HG03060 (cell line): ENCODE data around the gene CCDC91.
"Not testable (repeated sequence)": the region's sequence is repeated elsewhere in the genome, so short reads cannot be mapped to it uniquely, and the experiment has no call there.

Experiments used
- ATAC-seq: cut with Tn5 transposase; IDR thresholded peaks from one replicate; pipeline ENCODE4 v1.9.1; 2021; ENCODE audit warnings: low read depth, moderate number of reproducible peaks; ENCODE audit not compliant: unreplicated experiment

Gene CCDC91

DNA sequence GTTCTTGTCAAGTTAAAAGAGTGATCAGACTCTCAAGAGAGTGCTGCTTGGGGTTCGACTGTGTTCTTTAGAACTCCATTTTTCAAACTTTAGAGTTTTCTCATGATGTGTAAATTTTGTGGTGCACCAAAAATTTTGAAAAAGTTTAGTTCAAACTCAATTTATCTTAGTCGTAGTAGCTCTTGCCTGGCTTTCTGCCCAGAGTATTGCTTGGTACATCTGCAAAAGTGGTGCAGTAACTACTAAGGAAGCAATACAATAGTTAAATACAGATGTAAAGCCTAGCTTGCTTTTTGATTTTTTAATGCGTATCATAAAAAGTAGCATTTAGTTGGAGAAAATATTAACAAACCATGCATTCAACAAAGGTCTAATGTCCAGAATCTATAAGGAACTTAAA, 9.5 kb upstream of the CCDC91 start:
- ATAC-seq, result no peak

DNA sequence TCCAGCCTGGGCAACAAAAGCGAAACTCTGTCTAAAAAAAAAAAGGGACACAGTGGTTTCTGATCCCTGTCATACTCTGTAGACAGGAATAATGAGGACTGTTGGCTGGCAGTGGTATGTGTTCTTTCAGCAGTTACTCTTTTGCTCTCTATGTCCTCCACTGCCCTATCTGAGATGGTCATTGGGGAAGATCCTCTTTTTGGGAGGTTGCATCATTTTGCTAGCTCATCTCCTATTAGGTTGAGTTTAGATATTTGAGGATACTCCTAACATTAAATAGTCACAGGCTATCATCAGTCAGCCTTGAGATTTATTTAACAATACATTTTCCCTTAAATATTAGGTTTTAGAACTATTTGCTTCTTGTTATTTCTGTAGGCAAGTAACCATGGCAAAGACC, 5.9 kb upstream of the CCDC91 start:
- ATAC-seq, result no peak

GRCh38 chr12:28186500-28186899, 3.8 kb upstream of the CCDC91 start:
- no peak for ATAC-seq

DNA sequence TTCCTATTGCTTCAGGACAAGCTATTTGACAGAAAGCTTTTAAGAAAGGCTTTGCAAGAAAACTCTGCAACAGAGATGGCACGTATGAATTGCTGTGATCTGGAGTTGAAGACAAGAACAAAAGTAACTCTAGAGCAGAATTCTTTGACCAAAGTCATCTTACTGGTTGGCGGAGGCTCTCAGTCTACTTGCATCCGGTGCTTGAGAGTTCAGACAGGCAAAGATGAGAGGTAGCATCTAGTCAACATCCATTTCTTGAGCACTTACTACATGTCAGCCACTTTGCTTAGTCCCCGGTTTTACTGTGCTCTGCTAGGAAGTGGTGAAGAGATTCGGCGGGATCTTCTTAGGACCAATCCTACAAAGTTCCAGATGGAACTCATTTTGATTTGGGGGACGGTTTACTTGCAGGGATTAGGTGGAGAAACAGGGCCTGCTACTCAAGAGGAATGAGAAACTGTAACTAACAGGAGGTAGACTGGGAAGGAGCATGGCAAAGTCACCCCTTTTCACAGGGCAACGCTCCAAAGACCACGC, 404 bp upstream of the CCDC91 start:
- ATAC-seq, result no peak

GRCh38 chr12:28191051-28192048, 1.1 kb downstream of the CCDC91 start:
- ATAC-seq, result peak; percentile 0

DNA sequence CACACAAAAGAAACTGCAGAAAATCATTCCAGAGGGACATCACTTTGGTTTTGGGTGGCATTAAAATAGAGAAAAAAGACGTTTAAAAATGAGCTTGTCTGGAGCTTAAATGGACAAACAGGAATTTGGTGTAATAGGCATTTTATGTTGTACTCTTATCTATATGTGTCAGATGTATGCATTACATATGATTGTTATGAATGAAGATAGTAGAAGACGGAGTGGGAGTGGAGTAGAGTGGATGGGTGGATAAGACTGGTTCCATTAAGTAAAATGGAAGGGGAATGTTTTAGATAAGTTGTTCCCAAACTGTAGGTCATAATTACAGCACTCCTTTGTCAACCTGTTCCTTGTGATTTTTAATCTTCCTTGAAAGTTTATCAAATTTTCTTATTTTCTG, 1.9 kb downstream of the CCDC91 start:
- no peak for ATAC-seq

- not testable (repeated sequence) for ATAC-seq
These were observed 4.4 kb downstream of the CCDC91 start for GRCh38 chr12:28194621-28195020.

- ATAC-seq, result not testable (repeated sequence)
These were observed 10.9 kb downstream of the CCDC91 start for GRCh38 chr12:28201136-28201535.

DNA sequence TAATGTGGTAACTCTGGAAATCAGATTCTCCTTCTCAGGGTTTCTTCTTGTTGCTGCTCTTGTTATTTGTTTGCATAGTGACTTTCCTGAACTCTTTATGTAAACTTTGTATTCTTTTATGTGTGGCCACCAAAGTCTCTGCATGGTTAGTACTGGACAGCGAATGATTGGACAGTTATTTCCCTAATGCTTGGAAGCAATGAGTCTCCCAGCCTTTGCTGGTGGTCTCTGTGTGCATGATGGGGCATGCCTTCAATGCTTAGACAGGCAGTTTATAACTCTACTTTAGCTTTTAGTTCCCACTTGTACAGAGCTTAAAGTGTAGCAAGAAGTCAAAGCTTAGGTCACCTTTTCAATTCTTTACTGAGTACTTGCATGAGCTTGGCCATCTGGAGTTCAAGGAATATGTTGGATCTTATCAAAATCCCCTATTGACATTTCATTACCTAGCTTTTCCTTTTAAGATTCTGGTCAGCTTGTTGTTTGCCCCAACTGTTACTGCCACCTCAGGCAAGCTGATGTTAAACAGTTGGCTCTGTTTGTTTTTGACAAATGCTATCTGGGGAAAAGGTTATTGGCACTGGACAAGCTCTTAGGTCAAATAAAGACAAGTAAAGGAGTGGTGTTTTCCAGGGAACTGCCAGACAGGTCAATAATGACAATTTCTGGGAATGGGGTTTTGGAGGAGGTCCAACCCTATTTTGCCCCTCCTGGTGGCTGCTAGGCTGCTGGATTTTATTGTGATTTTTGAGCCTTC, 12.3 kb downstream of the CCDC91 start:
- ATAC-seq, result no peak

DNA sequence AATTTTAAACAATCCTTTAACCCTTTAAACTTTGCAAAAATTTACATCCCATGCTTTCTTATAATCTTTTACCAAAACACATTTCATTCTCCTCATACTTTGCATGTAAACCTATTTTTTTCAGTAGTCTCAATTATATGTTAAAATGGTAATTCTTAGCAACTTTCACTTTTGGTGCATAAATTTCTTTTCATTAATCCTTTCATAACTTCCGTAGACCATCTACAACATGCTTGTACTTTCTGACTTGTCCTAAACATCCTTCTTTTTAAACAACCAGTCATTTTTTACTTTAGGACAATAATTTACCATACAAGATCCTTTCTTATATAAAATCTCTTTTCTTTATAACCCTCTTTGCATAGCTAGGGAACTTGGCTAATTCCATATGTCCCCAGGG, 19.5 kb downstream of the CCDC91 start:
- no peak for ATAC-seq

- ATAC-seq, result no peak
These were observed 21.9 kb downstream of the CCDC91 start for GRCh38 chr12:28212182-28212581.

- no peak for ATAC-seq
These were observed 24.8 kb downstream of the CCDC91 start for GRCh38 chr12:28215021-28215420.

DNA sequence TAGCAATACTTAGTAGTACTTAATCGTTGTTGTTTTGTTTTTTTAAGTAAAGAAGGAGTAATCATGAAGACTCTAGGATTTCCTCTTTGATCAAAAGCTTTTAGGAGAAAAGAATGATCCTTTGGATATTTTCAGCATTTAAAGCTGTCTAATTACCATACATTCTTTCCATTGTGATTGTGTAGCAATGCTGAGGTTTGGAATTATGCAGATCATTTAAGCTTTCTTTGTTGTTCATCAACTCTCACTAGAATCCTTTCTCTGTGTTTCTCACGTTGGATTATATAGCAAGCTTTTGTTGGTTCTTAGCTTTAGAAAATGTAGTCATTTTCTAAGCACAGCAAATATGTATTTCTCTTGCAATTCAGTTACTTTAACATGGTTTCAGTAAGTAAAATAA, 25.8 kb downstream of the CCDC91 start:
- ATAC-seq, result no peak

- ATAC-seq, result no peak
These were observed 27.5 kb downstream of the CCDC91 start for GRCh38 chr12:28217805-28218204.

- ATAC-seq, result no peak
These were observed 28.6 kb downstream of the CCDC91 start for GRCh38 chr12:28218875-28219274.

DNA sequence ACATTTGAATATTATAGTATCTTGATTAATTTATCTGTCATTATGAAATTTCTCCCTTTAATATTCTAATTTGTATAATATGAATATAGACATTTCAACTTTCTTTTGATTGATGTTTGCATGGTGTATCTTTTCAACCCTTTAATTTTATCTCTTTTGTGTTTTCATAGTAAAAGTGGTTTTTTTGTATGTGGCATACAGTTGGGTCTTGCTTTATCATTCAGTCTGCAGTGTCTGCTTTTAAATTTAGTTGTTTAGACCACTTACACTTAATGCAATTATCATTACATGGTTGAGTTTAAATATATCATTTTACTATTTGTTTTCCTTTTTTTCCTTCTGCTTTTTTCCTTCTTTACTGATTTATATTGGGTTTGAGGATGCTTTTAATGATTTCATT, 29.6 kb downstream of the CCDC91 start:
- ATAC-seq, result no peak

- no peak for ATAC-seq
These were observed 31.9 kb downstream of the CCDC91 start for GRCh38 chr12:28222081-28222700.

- ATAC-seq, result peak; percentile 89
These were observed 32.8 kb downstream of the CCDC91 start for GRCh38 chr12:28223025-28223554.

DNA sequence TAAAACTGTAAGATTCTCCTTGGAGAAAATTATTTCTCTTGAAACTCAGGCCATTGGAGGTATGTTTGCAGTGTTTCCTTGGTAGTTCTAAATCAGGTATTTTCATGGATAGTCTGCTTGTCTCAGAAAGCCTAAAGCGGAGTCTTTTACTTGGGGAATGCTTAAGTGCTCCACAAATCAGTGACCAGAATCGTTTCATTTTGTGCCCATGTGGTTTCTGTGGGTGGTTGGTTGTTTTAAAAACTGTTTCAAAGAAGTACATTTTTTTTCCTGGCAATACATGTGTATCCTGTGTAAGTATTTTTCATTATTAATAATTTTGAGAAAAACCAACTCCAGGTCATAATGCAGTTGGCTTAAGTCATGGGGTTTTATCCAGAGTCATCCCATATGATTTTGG, 33.6 kb downstream of the CCDC91 start:
- ATAC-seq, result no peak

DNA sequence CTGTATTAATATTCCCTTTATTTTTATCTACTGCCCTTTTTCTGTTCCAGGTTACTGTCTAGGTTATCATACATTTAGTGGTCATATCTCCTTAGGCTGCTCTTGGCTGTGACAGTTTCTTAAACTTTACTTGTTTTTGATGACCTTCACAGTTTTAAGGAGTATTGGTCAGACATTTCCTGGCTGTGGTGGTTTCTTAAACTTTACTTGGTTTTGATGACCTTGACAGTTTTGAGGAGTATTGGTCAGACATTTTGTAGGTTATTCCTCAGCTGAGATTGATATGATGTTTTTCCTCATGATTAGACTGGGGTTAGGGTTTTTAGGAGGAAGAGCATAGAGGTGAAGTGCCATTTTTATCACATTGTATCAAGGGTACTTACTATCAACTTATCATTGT, 36.4 kb downstream of the CCDC91 start:
- no peak for ATAC-seq

- ATAC-seq, result no peak
These were observed 37.0 kb downstream of the CCDC91 start for GRCh38 chr12:28227251-28227650.
